ENCODE results near the gene STARD3.
A peak's percentile ranks its signal among the peaks of the same experiment; 100 is the strongest.

STARD3 gene

DNA sequence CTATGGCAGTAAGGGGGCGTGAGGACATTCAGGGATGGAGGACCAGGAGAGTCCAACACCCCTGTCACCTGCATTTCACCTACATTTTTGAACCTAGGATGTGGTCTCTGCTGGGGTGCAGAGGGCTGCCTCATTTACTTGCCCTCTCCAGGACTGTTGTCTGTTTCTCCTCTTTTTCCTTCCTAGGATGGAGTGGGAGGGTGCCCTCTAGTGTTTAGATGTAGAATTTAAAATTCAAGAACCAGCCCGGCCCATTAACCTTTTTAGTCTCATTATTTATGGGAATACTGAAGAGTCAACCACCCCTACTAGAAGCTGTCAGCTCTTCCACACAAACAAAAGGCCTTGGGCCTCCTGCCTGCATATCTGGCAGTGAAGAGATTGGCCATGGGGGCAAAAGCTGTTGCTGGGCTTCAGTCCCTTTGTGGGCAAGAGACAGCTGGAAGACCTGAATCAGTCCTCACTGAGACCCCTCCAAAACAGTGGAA is 2.5 kb upstream of the STARD3 start:
- TF ChIP-seq, protein P1, sequence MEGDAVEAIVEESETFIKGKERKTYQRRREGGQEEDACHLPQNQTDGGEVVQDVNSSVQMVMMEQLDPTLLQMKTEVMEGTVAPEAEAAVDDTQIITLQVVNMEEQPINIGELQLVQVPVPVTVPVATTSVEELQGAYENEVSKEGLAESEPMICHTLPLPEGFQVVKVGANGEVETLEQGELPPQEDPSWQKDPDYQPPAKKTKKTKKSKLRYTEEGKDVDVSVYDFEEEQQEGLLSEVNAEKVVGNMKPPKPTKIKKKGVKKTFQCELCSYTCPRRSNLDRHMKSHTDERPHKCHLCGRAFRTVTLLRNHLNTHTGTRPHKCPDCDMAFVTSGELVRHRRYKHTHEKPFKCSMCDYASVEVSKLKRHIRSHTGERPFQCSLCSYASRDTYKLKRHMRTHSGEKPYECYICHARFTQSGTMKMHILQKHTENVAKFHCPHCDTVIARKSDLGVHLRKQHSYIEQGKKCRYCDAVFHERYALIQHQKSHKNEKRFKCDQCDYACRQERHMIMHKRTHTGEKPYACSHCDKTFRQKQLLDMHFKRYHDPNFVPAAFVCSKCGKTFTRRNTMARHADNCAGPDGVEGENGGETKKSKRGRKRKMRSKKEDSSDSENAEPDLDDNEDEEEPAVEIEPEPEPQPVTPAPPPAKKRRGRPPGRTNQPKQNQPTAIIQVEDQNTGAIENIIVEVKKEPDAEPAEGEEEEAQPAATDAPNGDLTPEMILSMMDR (conservative IDR thresholded peaks at IDR 0.05; ENCODE audit: low read length), result peak; percentile 87
- no peak for TF ChIP-seq EZH2phosphoT487 (IDR thresholded peaks at IDR 0.05; ENCODE audit: borderline replicate concordance)

DNA sequence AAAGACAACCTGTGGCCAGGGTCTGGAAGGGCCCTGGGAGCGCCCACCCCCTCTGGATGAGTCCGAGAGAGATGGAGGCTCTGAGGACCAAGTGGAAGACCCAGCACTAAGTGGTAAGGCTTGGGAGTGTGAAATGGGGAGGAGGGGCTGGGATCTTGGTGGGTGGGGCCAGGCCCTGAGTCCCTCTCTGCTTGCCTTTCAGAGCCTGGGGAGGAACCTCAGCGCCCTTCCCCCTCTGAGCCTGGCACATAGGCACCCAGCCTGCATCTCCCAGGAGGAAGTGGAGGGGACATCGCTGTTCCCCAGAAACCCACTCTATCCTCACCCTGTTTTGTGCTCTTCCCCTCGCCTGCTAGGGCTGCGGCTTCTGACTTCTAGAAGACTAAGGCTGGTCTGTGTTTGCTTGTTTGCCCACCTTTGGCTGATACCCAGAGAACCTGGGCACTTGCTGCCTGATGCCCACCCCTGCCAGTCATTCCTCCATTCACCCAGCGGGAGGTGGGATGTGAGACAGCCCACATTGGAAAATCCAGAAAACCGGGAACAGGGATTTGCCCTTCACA is 1.2 kb upstream of the STARD3 start:
- Histone ChIP-seq H2AFZ (ENCODE audit: low read length) (no peak overlapping the region), H3K4me2 (ENCODE audit: low read depth, low read length, poor library complexity, severe bottlenecking) (peak overlapping the region; percentile 93), H4K20me1 (ENCODE audit: insufficient read depth, low read length, poor library complexity, severe bottlenecking) (peaks cover 14% of the 10 kb centered on the region), H3F3A (ENCODE audit: low read depth) (no peaks in the 10 kb centered on the region), H3K36me3 (ENCODE audit: insufficient read depth, low read length) (no peaks in the 10 kb centered on the region), H3K27me3 (ENCODE audit: insufficient read depth, low read length, poor library complexity, severe bottlenecking) (no peaks in the 10 kb centered on the region), H3K9ac (ENCODE audit: low read depth, low read length, poor library complexity, severe bottlenecking) (peak overlapping the region; percentile 85), H3K4me3 (ENCODE audit: low read length, poor library complexity, severe bottlenecking) (no peak overlapping the region), H3K79me2 (ENCODE audit: insufficient read depth, low read length) (peaks cover 36% of the 10 kb centered on the region), H3K4me1 (ENCODE audit: insufficient read depth, low read length, poor library complexity, severe bottlenecking) (peaks cover 54% of the 10 kb centered on the region), H3K9me2 (replicated peaks; ENCODE audit: low read depth, low read length) (no peaks in the 10 kb centered on the region), H3K9me3 (ENCODE audit: insufficient read depth, low read depth, low read length) (no peaks in the 10 kb centered on the region)
- TF ChIP-seq, protein P1 (conservative IDR thresholded peaks at IDR 0.05; ENCODE audit: low read length), result no peak
- TF ChIP-seq EZH2phosphoT487 (IDR thresholded peaks at IDR 0.05; ENCODE audit: borderline replicate concordance), result no peak

More for the DNA sequence above, 2.5 kb upstream of the STARD3 start:
- Histone ChIP-seq H2AFZ (ENCODE audit: low read length) (no peak overlapping the region), H3K27me3 (ENCODE audit: insufficient read depth, low read length, poor library complexity, severe bottlenecking) (no peaks in the 10 kb centered on the region), H3K9me2 (replicated peaks; ENCODE audit: low read depth, low read length) (no peaks in the 10 kb centered on the region), H3K79me2 (ENCODE audit: insufficient read depth, low read length) (peaks cover 23% of the 10 kb centered on the region), H3K4me1 (ENCODE audit: insufficient read depth, low read length, poor library complexity, severe bottlenecking) (peaks cover 42% of the 10 kb centered on the region), H3K4me3 (ENCODE audit: low read length, poor library complexity, severe bottlenecking) (no peak overlapping the region), H3K4me2 (ENCODE audit: low read depth, low read length, poor library complexity, severe bottlenecking) (peak overlapping the region; percentile 30), H3K36me3 (ENCODE audit: insufficient read depth, low read length) (no peaks in the 10 kb centered on the region), H3K9me3 (ENCODE audit: insufficient read depth, low read depth, low read length) (no peaks in the 10 kb centered on the region), H4K20me1 (ENCODE audit: insufficient read depth, low read length, poor library complexity, severe bottlenecking) (peaks cover 14% of the 10 kb centered on the region), H3K9ac (ENCODE audit: low read depth, low read length, poor library complexity, severe bottlenecking) (no peak overlapping the region), H3F3A (ENCODE audit: low read depth) (no peaks in the 10 kb centered on the region)

DNA sequence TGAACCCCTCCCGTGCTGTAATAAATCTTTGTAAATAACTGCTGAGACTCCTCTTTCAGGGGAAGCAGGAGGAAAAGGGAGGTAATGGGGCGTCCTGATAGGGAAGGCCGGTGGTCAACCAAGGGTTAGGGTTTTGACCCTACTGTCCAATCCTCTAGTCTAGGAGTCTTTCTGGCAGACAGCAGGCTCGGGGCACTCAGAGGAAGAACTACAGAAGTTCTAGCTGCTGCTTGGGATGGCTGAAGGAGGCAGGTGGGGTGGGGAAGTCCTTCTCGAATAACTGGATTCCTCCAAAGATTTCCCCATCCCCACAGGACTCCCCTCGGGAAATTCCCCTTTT is 387 bp upstream of the STARD3 start:
- peak overlapping the region; percentile 85 for H3K9ac ChIP-seq (ENCODE audit: low read depth, low read length, poor library complexity, severe bottlenecking)
- H3K4me1 ChIP-seq (ENCODE audit: insufficient read depth, low read length, poor library complexity, severe bottlenecking), result peaks cover 61% of the 10 kb centered on the region
- no peaks in the 10 kb centered on the region for H3K9me3 ChIP-seq (ENCODE audit: insufficient read depth, low read depth, low read length)
- H3F3A ChIP-seq (ENCODE audit: low read depth), result no peaks in the 10 kb centered on the region
- H3K4me2 ChIP-seq (ENCODE audit: low read depth, low read length, poor library complexity, severe bottlenecking), result peak overlapping the region; percentile 93
- TF ChIP-seq, protein P1 (conservative IDR thresholded peaks at IDR 0.05; ENCODE audit: low read length), result no peak
- TF ChIP-seq EZH2phosphoT487 (IDR thresholded peaks at IDR 0.05; ENCODE audit: borderline replicate concordance), result no peak
- H2AFZ ChIP-seq (ENCODE audit: low read length), result peak overlapping the region; percentile 85
- H3K36me3 ChIP-seq (ENCODE audit: insufficient read depth, low read length), result no peaks in the 10 kb centered on the region
- H3K27me3 ChIP-seq (ENCODE audit: insufficient read depth, low read length, poor library complexity, severe bottlenecking), result no peaks in the 10 kb centered on the region
- H3K4me3 ChIP-seq (ENCODE audit: low read length, poor library complexity, severe bottlenecking), result peak overlapping the region; percentile 87
- no peaks in the 10 kb centered on the region for H3K9me2 ChIP-seq (replicated peaks; ENCODE audit: low read depth, low read length)
- H3K79me2 ChIP-seq (ENCODE audit: insufficient read depth, low read length), result peaks cover 44% of the 10 kb centered on the region
- H4K20me1 ChIP-seq (ENCODE audit: insufficient read depth, low read length, poor library complexity, severe bottlenecking), result peaks cover 20% of the 10 kb centered on the region
